CD4-positive, CD25-positive, alpha-beta regulatory T cell (primary cell): ENCODE data around the gene PPP1R14C. TPM values are rescaled to one million over a fixed set of nuclear protein-coding genes. Genes with fewer than 3 reads are reported as not detected.

Experiments used
- ATAC-seq, 2 donors: fragments of 150-1000 bp; cut with Tn5 transposase; one replicate each; pipeline ENCODE4 v1.10.0; 2021; ENCODE audit warnings: low read depth in 2 of 2, moderate number of reproducible peaks in 2 of 2, moderate library complexity in 1 of 2
- DNase-seq, 3 donors: peaks; one replicate each; pipeline versions ENCODE4 v3.0.0 to v3.0.0-alpha.2; 2012 to 2022; ENCODE audit warnings: mixed read lengths in 1 of 3
- H3K27ac ChIP-seq: one replicate; pipeline ENCODE4 v1.7.0; 2013; ENCODE audit warnings: mild to moderate bottlenecking, low read length; ENCODE audit not compliant: insufficient read depth, poor library complexity, severe bottlenecking
- H3K27me3 ChIP-seq: one replicate; pipeline ENCODE4 v1.7.0; 2013; ENCODE audit warnings: low read length; ENCODE audit not compliant: control insufficient read depth, insufficient read depth
- H3K36me3 ChIP-seq: one replicate; pipeline ENCODE4 v1.7.0; 2013; ENCODE audit warnings: mild to moderate bottlenecking, low read length, moderate library complexity; ENCODE audit not compliant: control insufficient read depth, insufficient read depth
- H3K4me1 ChIP-seq: 2 replicates; pipeline ENCODE4 v1.7.0; 2013; ENCODE audit warnings: mild to moderate bottlenecking, low read length; ENCODE audit not compliant: insufficient read depth, control insufficient read depth, poor library complexity, severe bottlenecking
- H3K4me3 ChIP-seq: one replicate; pipeline ENCODE4 v1.7.0; 2013; ENCODE audit warnings: low read depth, mild to moderate bottlenecking, low read length, moderate library complexity
- H3K9me3 ChIP-seq, 2 experiments: 1 replicate in 1 of 2; 2 replicates in 1 of 2; pipeline ENCODE4 v1.7.0; 2013; ENCODE audit warnings: low read length in 2 of 2, mild to moderate bottlenecking in 1 of 2, moderate library complexity in 1 of 2; ENCODE audit not compliant: control insufficient read depth in 2 of 2
- H3K27ac Mint-ChIP-seq, 3 donors: one replicate each; pipeline ENCODE4 v1.8.0; 2020 to 2022; ENCODE audit warnings: mild to moderate bottlenecking in 3 of 3, mixed read lengths in 3 of 3, moderate library complexity in 2 of 3
- H3K27me3 Mint-ChIP-seq: one replicate; pipeline ENCODE4 v1.8.0; 2022; ENCODE audit warnings: mild to moderate bottlenecking, mixed read lengths
- H3K36me3 Mint-ChIP-seq: one replicate; pipeline ENCODE4 v1.8.0; 2020; ENCODE audit warnings: mixed read lengths
- H3K4me1 Mint-ChIP-seq, 4 donors: one replicate each; pipeline ENCODE4 v1.8.0; 2020 to 2022; ENCODE audit warnings: mixed read lengths in 4 of 4, mild to moderate bottlenecking in 1 of 4
- H3K4me3 Mint-ChIP-seq, 4 donors: one replicate each; pipeline ENCODE4 v1.8.0; 2020 to 2022; ENCODE audit warnings: mild to moderate bottlenecking in 4 of 4, mixed read lengths in 4 of 4, moderate library complexity in 3 of 4
- H3K9me3 Mint-ChIP-seq, 7 donors: one replicate each; pipeline ENCODE4 v1.8.0; 2020 to 2022; ENCODE audit warnings: mixed read lengths in 7 of 7, mild to moderate bottlenecking in 3 of 7, moderate library complexity in 2 of 7
- polyA plus RNA-seq, 4 donors: library from polyadenylated mRNA; unstranded; fragments of 300-500 nt; fragmentation: Illumina TruSeq; gene quantifications; one replicate each; pipeline ENCODE4 v1.2.3, GENCODE V29; 2021
- total RNA-seq: library from RNA; stranded (reverse); gene quantifications from one replicate; pipeline ENCODE4 v1.2.3, GENCODE V29; 2022

The PPP1R14C gene
- total and polyA plus RNA-seq, 5 donors from 2014 or later: not detected

GRCh38 chr6:150250826-150251225 lies 108.0 kb downstream of the PPP1R14C start:
- no peaks in the 10 kb centered on the region for H3K4me1 ChIP-seq
- no peak for ATAC-seq
- no peaks in the 10 kb centered on the region for H3K4me1 Mint-ChIP-seq
- no peaks in the 10 kb centered on the region for H3K36me3 ChIP-seq
- peaks cover 0 to 12% (median 0%) of the 10 kb centered on the region in 7 donors for H3K9me3 Mint-ChIP-seq
- no peak overlapping the region for H3K27ac ChIP-seq
- H3K27ac Mint-ChIP-seq: no peak overlapping the region
- H3K9me3 ChIP-seq: no peaks in the 10 kb centered on the region
- no peaks in the 10 kb centered on the region for H3K27me3 Mint-ChIP-seq
- no peak for DNase-seq
- H3K36me3 Mint-ChIP-seq: no peaks in the 10 kb centered on the region
- H3K4me3 ChIP-seq: no peak overlapping the region
- no peak overlapping the region for H3K4me3 Mint-ChIP-seq
- peaks cover 5% of the 10 kb centered on the region for H3K27me3 ChIP-seq

DNA sequence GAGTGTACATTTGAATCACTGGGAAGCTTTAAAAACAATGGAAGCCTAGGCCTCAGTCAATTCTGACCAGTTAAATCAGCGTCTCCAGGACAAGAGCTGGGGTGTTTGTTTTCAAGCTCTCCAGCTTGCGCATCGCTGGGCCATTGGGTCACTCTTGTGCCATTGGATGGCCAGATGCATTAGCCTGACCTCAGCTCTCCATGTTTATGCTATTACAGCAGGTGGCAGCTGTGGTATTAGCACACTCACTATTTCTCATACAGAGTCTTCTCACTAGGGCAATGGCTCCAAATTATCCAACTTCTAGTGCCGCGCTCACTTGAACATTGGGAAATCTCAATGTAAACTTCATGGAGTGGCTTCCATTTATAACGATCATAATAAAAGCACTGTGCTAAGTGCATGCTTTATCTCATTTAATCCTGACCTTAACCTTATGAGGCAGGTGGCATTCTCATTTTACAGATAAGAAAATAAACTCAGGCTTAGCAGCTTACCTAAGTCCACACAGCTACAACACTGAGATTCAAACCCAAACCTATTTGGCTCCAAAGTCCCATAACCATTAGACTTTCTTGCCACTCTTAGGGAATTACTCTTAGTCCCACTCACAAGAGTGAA lies 108.8 kb downstream of the PPP1R14C start:
- H3K27ac Mint-ChIP-seq: no peak overlapping the region
- H3K4me3 Mint-ChIP-seq: no peak overlapping the region
- H3K4me3 ChIP-seq: no peak overlapping the region
- H3K36me3 ChIP-seq: no peaks in the 10 kb centered on the region
- no peaks in the 10 kb centered on the region for H3K4me1 ChIP-seq
- no peaks in the 10 kb centered on the region for H3K9me3 ChIP-seq
- peaks cover 0 to 12% (median 0%) of the 10 kb centered on the region in 7 donors for H3K9me3 Mint-ChIP-seq
- peaks cover 5% of the 10 kb centered on the region for H3K27me3 ChIP-seq
- ATAC-seq: no peak
- no peaks in the 10 kb centered on the region for H3K36me3 Mint-ChIP-seq
- H3K4me1 Mint-ChIP-seq: no peaks in the 10 kb centered on the region
- no peak overlapping the region for H3K27ac ChIP-seq
- no peaks in the 10 kb centered on the region for H3K27me3 Mint-ChIP-seq
- DNase-seq: no peak

GRCh38 chr6:150252714-150253444 lies 110.0 kb downstream of the PPP1R14C start:
- Histone ChIP-seq H3K36me3 (no peaks in the 10 kb centered on the region), H3K27ac (no peak overlapping the region), H3K27me3 (peaks cover 5% of the 10 kb centered on the region), H3K4me3 (no peak overlapping the region), H3K4me1 (no peaks in the 10 kb centered on the region), H3K9me3 (no peaks in the 10 kb centered on the region)
- Mint-ChIP-seq H3K9me3 (peaks cover 0 to 5% (median 0%) of the 10 kb centered on the region in 7 donors), H3K27me3 (no peaks in the 10 kb centered on the region), H3K27ac (no peak overlapping the region), H3K36me3 (no peaks in the 10 kb centered on the region), H3K4me3 (no peak overlapping the region), H3K4me1 (no peaks in the 10 kb centered on the region)
- DNase-seq (no peak), ATAC-seq (no peak)

- Histone ChIP-seq H3K4me3 (no peak overlapping the region), H3K4me1 (no peaks in the 10 kb centered on the region), H3K27ac (no peak overlapping the region), H3K9me3 (no peaks in the 10 kb centered on the region), H3K27me3 (peaks cover 5% of the 10 kb centered on the region), H3K36me3 (no peaks in the 10 kb centered on the region)
- H3K27me3 Mint-ChIP-seq: no peaks in the 10 kb centered on the region
- DNase-seq: no peak
- H3K9me3 Mint-ChIP-seq: peaks cover 0 to 5% (median 0%) of the 10 kb centered on the region in 7 donors
- no peak for ATAC-seq
- no peak overlapping the region for H3K4me3 Mint-ChIP-seq
- H3K4me1 Mint-ChIP-seq: no peaks in the 10 kb centered on the region
- no peak overlapping the region for H3K27ac Mint-ChIP-seq
- no peaks in the 10 kb centered on the region for H3K36me3 Mint-ChIP-seq
These were observed 110.6 kb downstream of the PPP1R14C start for GRCh38 chr6:150253489-150253888.

DNA sequence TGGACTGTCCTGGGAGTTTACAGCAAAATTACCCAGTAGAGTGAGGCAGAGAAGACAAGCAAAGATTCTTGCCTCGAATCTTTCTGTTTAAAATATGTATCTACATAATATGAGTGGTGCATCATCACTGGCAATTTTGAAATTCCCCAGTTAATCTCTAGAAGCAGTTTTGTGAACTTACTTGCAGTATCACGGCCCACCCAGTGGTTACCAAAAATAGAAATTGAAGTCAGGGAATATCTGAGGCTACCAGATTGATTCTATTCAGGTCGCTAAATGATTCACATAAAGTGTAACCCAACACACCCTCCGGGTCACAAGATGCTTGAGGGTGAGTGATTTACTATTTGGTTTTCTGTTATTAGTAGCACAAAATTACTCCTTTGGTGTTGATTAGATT lies 111.9 kb downstream of the PPP1R14C start:
- Histone ChIP-seq H3K36me3 (no peaks in the 10 kb centered on the region), H3K9me3 (no peaks in the 10 kb centered on the region), H3K27ac (no peak overlapping the region), H3K4me3 (no peak overlapping the region), H3K27me3 (peaks cover 5% of the 10 kb centered on the region), H3K4me1 (no peaks in the 10 kb centered on the region)
- DNase-seq (no peak), ATAC-seq (no peak)
- Mint-ChIP-seq H3K9me3 (no peaks in the 10 kb centered on the region), H3K27ac (no peak overlapping the region), H3K27me3 (no peaks in the 10 kb centered on the region), H3K36me3 (no peaks in the 10 kb centered on the region), H3K4me3 (no peak overlapping the region), H3K4me1 (no peaks in the 10 kb centered on the region)

DNA sequence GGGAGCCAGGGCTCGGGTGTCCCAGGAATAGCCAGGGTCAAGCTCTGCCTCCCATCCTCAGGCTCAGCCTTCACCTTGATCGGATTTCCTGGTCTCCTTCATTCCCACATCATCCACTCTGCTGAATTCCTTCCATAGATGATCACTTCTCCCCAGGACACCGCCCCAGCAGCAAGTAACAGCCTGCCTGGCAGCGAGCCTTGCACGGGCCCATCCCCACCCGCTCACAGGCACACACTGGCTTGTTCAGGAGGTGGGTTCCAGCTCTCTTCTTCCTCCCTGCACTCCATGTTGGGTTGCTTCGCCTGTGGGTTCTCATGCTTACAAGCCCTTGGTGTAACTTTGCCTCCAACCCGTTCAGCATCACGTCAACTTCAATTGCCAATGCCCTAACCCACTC lies 113.0 kb downstream of the PPP1R14C start:
- Mint-ChIP-seq H3K27me3 (peaks cover under 1% of the 10 kb centered on the region), H3K4me1 (no peaks in the 10 kb centered on the region), H3K36me3 (no peaks in the 10 kb centered on the region), H3K9me3 (no peaks in the 10 kb centered on the region), H3K27ac (no peak overlapping the region), H3K4me3 (no peak overlapping the region)
- DNase-seq (no peak), ATAC-seq (no peak)
- Histone ChIP-seq H3K4me3 (no peak overlapping the region), H3K36me3 (no peaks in the 10 kb centered on the region), H3K27ac (no peak overlapping the region), H3K27me3 (peaks cover 4% of the 10 kb centered on the region), H3K9me3 (no peaks in the 10 kb centered on the region), H3K4me1 (no peaks in the 10 kb centered on the region)

DNA sequence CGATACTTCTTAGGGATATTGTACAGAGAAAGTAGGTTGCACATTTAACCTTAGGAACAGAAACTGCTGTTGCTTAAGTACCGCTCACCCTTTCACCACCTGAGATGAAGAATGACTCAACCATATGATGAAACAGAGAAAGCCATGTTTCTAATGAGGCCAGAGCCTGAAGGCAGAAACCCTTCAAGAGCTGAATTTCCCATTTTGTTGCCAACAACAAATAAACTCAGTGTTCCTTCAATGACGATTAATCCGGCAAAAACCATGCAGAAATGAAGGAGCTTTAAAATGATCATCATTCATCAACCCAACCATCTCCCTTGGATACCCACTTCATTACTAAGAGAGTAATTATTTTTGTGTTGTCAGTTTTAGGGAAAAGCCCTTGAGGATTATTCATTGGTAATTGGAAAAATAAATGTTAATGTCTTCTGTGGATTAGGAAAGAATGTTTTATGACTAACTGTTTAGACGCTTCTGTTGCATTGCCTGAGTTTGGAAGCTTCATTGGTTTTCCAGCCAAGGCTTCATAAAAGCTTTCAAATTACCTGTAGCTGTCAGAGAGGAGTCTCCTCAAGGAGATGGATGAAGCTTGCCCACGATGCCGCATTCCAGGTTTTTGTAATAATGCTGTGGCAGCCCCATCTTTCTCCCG lies 113.9 kb downstream of the PPP1R14C start:
- H3K4me3 Mint-ChIP-seq: no peak overlapping the region
- H3K4me1 Mint-ChIP-seq: no peaks in the 10 kb centered on the region
- no peak overlapping the region for H3K4me3 ChIP-seq
- no peaks in the 10 kb centered on the region for H3K4me1 ChIP-seq
- no peaks in the 10 kb centered on the region for H3K36me3 ChIP-seq
- ATAC-seq (no peak), DNase-seq (no peak)
- no peak overlapping the region for H3K27ac Mint-ChIP-seq
- no peaks in the 10 kb centered on the region for H3K36me3 Mint-ChIP-seq
- no peak overlapping the region for H3K27ac ChIP-seq
- H3K9me3 Mint-ChIP-seq: no peaks in the 10 kb centered on the region
- H3K27me3 ChIP-seq: peaks cover 2% of the 10 kb centered on the region
- peaks cover 5% of the 10 kb centered on the region for H3K27me3 Mint-ChIP-seq
- no peaks in the 10 kb centered on the region for H3K9me3 ChIP-seq
